Ovary (tissue), 9 donors: ENCODE data around the gene ZMAT5. TPM values are rescaled to one million over a fixed set of nuclear protein-coding genes. Genes with fewer than 3 reads are reported as not detected.

Experiments used
- DNase-seq, 5 donors: peaks; one replicate each; pipeline ENCODE4 v3.0.0-alpha.2; 2019 to 2020
- H3K27ac ChIP-seq, 2 donors: fragments of 200-600 bp; one replicate each; pipeline versions ENCODE4 v1.5.1 to v1.8.0; 2019 to 2022
- H3K27me3 ChIP-seq: fragments of 200-600 bp; one replicate; pipeline ENCODE4 v1.8.0; 2022
- H3K36me3 ChIP-seq: fragments of 200-600 bp; sonication (generic); one replicate; pipeline ENCODE4 v1.5.1; 2019
- H3K4me1 ChIP-seq: one replicate; pipeline ENCODE4 v1.8.1; 2013; ENCODE audit warnings: mild to moderate bottlenecking, moderate library complexity; ENCODE audit not compliant: insufficient read depth
- H3K4me3 ChIP-seq: fragments of 200-600 bp; sonication (generic); one replicate; pipeline ENCODE4 v1.5.1; 2017
- H3K9me3 ChIP-seq, 2 donors: fragments of 200-600 bp in 1 of 2; sonication (generic) in 1 of 2; one replicate each; pipeline versions ENCODE4 v1.5.1 to v1.8.1; 2013 to 2019; ENCODE audit warnings: mild to moderate bottlenecking in 1 of 2, moderate library complexity in 1 of 2
- EP300 ChIP-seq: sonication (generic); formaldehyde crosslinking; IDR thresholded peaks from one replicate; pipeline ENCODE4 v1.6.1; 2017; ENCODE audit warnings: antibody characterized with exemption
- POLR2A ChIP-seq: fragments of 450-650 bp; IDR thresholded peaks from one replicate; pipeline ENCODE4 v1.6.1; 2017; ENCODE audit warnings: antibody characterized with exemption, mild to moderate bottlenecking, moderate library complexity
- WGBS, 3 donors: extraction: QIAGEN DNeasy Blood & Tissue Kit in 1 of 3; methylation state at CpG; one replicate each; pipeline versions ENCODE4 v1.1.5 to v1.1.7; 2013 to 2017; 5-methylcytosine and 5-hydroxymethylcytosine counted together
- intact Hi-C, 4 donors: fragments of 100-400 bp; cut with DNase I; formaldehyde crosslinking; loops; one replicate each; pipeline versions ENCODE4 v1.11.0 to v1.15.1; 2022 to 2023
- polyA plus RNA-seq, 2 donors: library from polyadenylated mRNA; stranded (reverse); fragments of 200-250 nt in 1 of 2; fragments of 350-450 nt in 1 of 2; fragmentation: Illumina TruSeq in 1 of 2; extraction: RNeasy Lipid Tissue Mini Kit (QIAGEN cat#74804) in 1 of 2; gene quantifications; one replicate each; pipeline ENCODE4 v1.2.3, GENCODE V29; 2013 to 2014
- small RNA-seq: library from RNA; depleted of rRNA; stranded (forward); fragments of <200 nt; gene quantifications from one replicate; pipeline ENCODE3, GENCODE V24; 2016
- total RNA-seq, 7 donors: library from RNA; depleted of rRNA in 2 of 7; stranded (reverse); fragments of >200 nt in 2 of 7; fragmentation: NEBNext Ultra II Directional in 3 of 7; extraction: Animal tissue kit (Norgen Biotek cat#: 25700) in 3 of 7; gene quantifications; one replicate each; pipeline versions ENCODE4 v1.1.0 to v1.2.4, GENCODE V29; 2016 to 2023
- TF ChIP-seq, protein P1 (sequence below), 3 donors: fragments of 450-650 bp in 2 of 3; fragments of 200-600 bp in 1 of 3; IDR thresholded peaks; one replicate each; pipeline versions ENCODE4 v1.5.1 to v1.8.0; 2016 to 2022; ENCODE audit warnings: antibody characterized with exemption in 3 of 3, mild to moderate bottlenecking in 1 of 3
- donor health status: DM: no; HTN: no; CAD: no; lungs with moderate emphysema.
- donor health status: DM: no; HTN: no; CAD: no.
- donor health status: Bipolar disorder and iron deficiency.
- donor health status: DM: yes; HTN: yes; CAD: no.
- donor health status: DM: no; HTN: no; CAD: no.
- donor health status: DM: yes; HTN: yes; CAD: no.

The ZMAT5 gene
- total and polyA plus RNA-seq, 9 donors: 5.7 to 27.2 (median 21.4) TPM

DNA sequence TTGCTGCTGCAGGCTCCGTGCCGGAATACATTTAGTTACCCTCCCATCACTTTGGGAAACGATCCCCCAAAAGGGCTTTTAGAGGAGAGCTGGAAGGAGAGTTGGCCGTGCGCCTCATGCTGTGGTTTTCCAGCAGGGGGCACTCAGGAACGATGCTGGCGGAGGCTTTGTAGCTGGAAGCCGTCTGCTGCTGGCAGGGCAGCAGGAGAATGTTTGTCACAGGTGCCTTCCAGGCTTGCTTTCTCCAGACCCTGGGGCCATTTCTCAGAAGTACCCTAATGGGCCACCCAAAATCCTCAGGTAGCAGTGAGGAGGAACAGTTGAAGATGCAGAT lies 77.0 kb downstream of the ZMAT5 start:
- TF ChIP-seq, protein P1, sequence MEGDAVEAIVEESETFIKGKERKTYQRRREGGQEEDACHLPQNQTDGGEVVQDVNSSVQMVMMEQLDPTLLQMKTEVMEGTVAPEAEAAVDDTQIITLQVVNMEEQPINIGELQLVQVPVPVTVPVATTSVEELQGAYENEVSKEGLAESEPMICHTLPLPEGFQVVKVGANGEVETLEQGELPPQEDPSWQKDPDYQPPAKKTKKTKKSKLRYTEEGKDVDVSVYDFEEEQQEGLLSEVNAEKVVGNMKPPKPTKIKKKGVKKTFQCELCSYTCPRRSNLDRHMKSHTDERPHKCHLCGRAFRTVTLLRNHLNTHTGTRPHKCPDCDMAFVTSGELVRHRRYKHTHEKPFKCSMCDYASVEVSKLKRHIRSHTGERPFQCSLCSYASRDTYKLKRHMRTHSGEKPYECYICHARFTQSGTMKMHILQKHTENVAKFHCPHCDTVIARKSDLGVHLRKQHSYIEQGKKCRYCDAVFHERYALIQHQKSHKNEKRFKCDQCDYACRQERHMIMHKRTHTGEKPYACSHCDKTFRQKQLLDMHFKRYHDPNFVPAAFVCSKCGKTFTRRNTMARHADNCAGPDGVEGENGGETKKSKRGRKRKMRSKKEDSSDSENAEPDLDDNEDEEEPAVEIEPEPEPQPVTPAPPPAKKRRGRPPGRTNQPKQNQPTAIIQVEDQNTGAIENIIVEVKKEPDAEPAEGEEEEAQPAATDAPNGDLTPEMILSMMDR (IDR thresholded peaks at IDR 0.05): peak; percentile 11 to 41 (median 30)
- no peak for TF ChIP-seq POLR2A
- Histone ChIP-seq H3K4me1 (peaks cover 11% of the 10 kb centered on the region), H3K27ac (no peak overlapping the region), H3K36me3 (no peaks in the 10 kb centered on the region), H3K27me3 (no peaks in the 10 kb centered on the region), H3K4me3 (no peak overlapping the region), H3K9me3 (no peaks in the 10 kb centered on the region)
- 31 to 39% (median 38%) methylated on average over 8 of the region's 8 CpGs for WGBS, 3 donors
- peak; percentile 39 to 64 (median 62) for DNase-seq
- intact Hi-C loops: loop anchor here in 3 of 4 donors (5.0 to 10.0 kb wide), 3 partner anchors 312 to 395 kb away; partner anchors contain the start of gene HORMAD2 (in 1 of the 3)

DNA sequence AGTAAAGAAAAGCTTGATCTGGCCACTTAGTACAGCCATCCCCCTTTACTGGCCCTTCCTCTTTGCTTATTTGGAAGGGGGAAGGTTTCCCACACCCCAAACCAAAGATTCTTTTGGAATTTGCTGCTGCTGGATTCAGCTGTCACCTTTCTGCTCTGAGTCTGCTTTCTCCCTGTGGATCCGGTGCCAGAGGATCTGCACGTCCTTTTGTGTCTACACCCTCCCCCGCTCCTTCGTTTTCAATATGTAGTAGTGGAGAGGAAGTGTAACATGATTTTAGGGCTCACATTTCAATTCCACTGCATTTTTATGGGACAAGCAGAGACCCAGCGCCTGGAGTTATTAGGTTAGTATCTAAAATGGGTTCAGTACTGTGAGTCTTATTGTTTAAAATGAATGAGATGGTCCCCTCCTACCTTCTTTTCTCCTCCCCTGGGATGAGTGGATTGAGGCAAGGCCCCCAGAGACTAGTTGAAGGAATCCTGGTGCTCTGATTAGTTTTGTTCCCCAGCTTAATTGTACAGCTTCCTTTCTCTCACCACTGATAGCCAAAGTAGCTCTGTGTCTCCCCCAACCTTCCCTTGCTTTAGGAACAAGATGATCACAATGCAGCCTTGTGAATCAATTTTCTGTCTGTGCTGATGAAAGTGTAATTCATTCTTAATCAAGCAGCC lies 77.5 kb downstream of the ZMAT5 start:
- 35 to 40% (median 37%) methylated on average over 5 of the region's 5 CpGs for WGBS, 3 donors
- no peaks in the 10 kb centered on the region for H3K36me3 ChIP-seq

DNA sequence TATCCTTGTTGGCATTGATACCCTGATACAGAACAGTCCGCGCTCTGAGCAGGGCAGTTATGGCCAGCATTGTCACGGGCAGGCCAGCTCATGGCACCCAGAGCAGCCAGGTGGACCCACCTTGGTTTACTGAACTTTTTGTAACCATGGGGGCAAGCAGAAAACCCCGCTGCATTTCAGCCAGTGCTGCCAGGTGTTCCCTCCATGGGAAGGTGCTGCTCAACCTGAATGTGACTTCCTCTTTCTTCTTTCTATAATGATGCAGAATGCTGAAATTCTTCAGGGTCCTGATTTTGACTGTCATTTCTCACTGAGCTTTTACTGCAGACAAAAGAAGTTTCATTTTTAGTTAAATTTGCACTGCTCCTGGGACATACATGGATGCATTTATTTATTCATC lies 82.6 kb downstream of the ZMAT5 start:
- Histone ChIP-seq H3K4me3 (no peak overlapping the region), H3K27me3 (no peaks in the 10 kb centered on the region), H3K27ac (no peak overlapping the region), H3K9me3 (no peaks in the 10 kb centered on the region), H3K36me3 (no peaks in the 10 kb centered on the region), H3K4me1 (no peaks in the 10 kb centered on the region)
- TF ChIP-seq, protein P1 (IDR thresholded peaks at IDR 0.05): no peak
- TF ChIP-seq POLR2A: no peak
- TF ChIP-seq EP300: no peak
- intact Hi-C loops: no loop called here
- 94 to 97% (median 95%) methylated on average over 4 of the region's 4 CpGs for WGBS, 3 donors
- DNase-seq: no peak

More for the DNA sequence above, 77.5 kb downstream of the ZMAT5 start:
- Histone ChIP-seq H3K4me1 (peaks cover 11% of the 10 kb centered on the region), H3K4me3 (no peak overlapping the region), H3K27ac (no peak overlapping the region), H3K27me3 (no peaks in the 10 kb centered on the region), H3K9me3 (no peaks in the 10 kb centered on the region)
- TF ChIP-seq POLR2A (no peak), EP300 (no peak)
- TF ChIP-seq, protein P1 (IDR thresholded peaks at IDR 0.05): no peak
- DNase-seq: no peak
- intact Hi-C loops: no loop called here

DNA sequence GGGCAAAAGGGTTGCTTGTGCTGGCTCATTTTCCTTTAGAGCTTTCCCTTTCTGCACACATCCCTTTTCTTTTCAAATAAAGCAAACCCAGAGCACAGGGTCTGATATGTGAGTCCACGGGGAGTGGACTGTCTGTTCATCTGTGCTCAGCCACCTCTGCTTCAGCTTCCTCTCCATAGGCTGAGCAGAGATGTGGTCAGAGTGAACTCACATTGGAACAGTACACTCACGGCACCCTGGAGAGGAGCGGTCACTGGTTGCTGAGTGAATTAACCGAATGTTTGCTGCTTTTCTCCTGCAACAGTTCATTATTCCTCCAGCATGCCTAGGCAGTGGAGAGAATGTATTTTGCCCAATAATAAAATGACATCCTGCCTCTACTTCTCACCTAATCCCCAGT lies 83.3 kb downstream of the ZMAT5 start:
- Histone ChIP-seq H3K36me3 (no peaks in the 10 kb centered on the region), H3K27ac (no peak overlapping the region), H3K4me1 (no peaks in the 10 kb centered on the region), H3K4me3 (no peak overlapping the region), H3K27me3 (no peaks in the 10 kb centered on the region), H3K9me3 (no peaks in the 10 kb centered on the region)
- DNase-seq: no peak
- intact Hi-C loops: no loop called here
- WGBS, 3 donors: 93 to 96% (median 93%) methylated on average over 4 of the region's 4 CpGs
- TF ChIP-seq POLR2A (no peak), EP300 (no peak)
- TF ChIP-seq, protein P1 (IDR thresholded peaks at IDR 0.05): no peak

Small RNA genes within 50 kb of the gene (small RNA-seq; reads per million reads assigned to genes)
- gene AC004882.2 (not detected), gene RF00019 (not detected)

Other genes starting within 250 kb of the ZMAT5 start
- 10 to 100 TPM; 26.2 to 46.1 (median 30.3) TPM for gene THOC5, start 213.2 kb downstream of the ZMAT5 start, total RNA-seq
- 10 to 100 TPM; 33.5 to 51.6 TPM for gene THOC5, start 213.2 kb downstream of the ZMAT5 start, polyA plus RNA-seq
- gene NIPSNAP1, start 185.9 kb downstream of the ZMAT5 start, total RNA-seq: 10 to 100 TPM; 18.0 to 39.6 (median 33.9) TPM
- 10 to 100 TPM; 27.3 to 75.9 TPM for gene NIPSNAP1, start 185.9 kb downstream of the ZMAT5 start, polyA plus RNA-seq
- 10 to 100 TPM; 14.1 to 51.3 (median 34.5) TPM for gene NF2, start 163.4 kb downstream of the ZMAT5 start, total RNA-seq
- gene NF2, start 163.4 kb downstream of the ZMAT5 start, polyA plus RNA-seq: 10 to 100 TPM in 1 of 2 donors, 1 to 10 TPM in 1; 6.8 to 15.5 TPM
- under 1 TPM in 2 of 7 donors, not detected in 5; 0.07 to 0.23 TPM for gene CABP7, start 47.0 kb downstream of the ZMAT5 start, total RNA-seq
- gene CABP7, start 47.0 kb downstream of the ZMAT5 start, polyA plus RNA-seq: under 1 TPM in 1 of 2 donors, not detected in 1; 0.04 TPM
- 10 to 100 TPM; 24.2 to 61.2 (median 49.1) TPM for gene UQCR10, start 362 bp upstream of the ZMAT5 start, total RNA-seq
- 10 to 100 TPM; 78.2 to 93.1 TPM for gene UQCR10, start 362 bp upstream of the ZMAT5 start, polyA plus RNA-seq
- gene ASCC2, start 71.3 kb upstream of the ZMAT5 start, total RNA-seq: 10 to 100 TPM; 26.9 to 55.6 (median 36.9) TPM
- 10 to 100 TPM; 27.0 to 45.6 TPM for gene ASCC2, start 71.3 kb upstream of the ZMAT5 start, polyA plus RNA-seq
- 10 to 100 TPM; 45.4 to 66.2 (median 48.3) TPM for gene MTMR3, start 116.2 kb upstream of the ZMAT5 start, total RNA-seq
- gene MTMR3, start 116.2 kb upstream of the ZMAT5 start, polyA plus RNA-seq: 10 to 100 TPM; 21.4 to 33.2 TPM